Suprapubic skin (tissue), 4 donors: Measurements from ENCODE around the gene KRTAP10-3.

Experiments
- CTCF ChIP-seq, 2 donors: fragments of 200-600 bp in 1 of 2; fragments of 450-650 bp in 1 of 2; sonication (generic) in 1 of 2; IDR thresholded peaks; one replicate each; pipeline ENCODE4 v1.5.1; 2016 to 2019; ENCODE audit warnings: antibody characterized with exemption in 2 of 2, mild to moderate bottlenecking in 1 of 2, moderate library complexity in 1 of 2
- POLR2A ChIP-seq, 2 donors: fragments of 450-650 bp; IDR thresholded peaks; one replicate each; pipeline ENCODE4 v1.6.1; 2017; ENCODE audit warnings: antibody characterized with exemption in 2 of 2, mild to moderate bottlenecking in 2 of 2, moderate library complexity in 2 of 2
- POLR2AphosphoS5 ChIP-seq, 3 donors: sonication (generic); formaldehyde crosslinking; IDR thresholded peaks; one replicate each; pipeline ENCODE4 v1.6.1; 2017; ENCODE audit warnings: antibody characterized with exemption in 3 of 3

- TF ChIP-seq CTCF (IDR thresholded peaks at IDR 0.05) = no peak
- TF ChIP-seq POLR2A (IDR thresholded peaks at IDR 0.05) = no peak
- no peak for TF ChIP-seq POLR2AphosphoS5 (IDR thresholded peaks at IDR 0.05)
These were observed 20.4 kb downstream of the KRTAP10-3 start for GRCh38 chr21:44537930-44538911.
